Smooth muscle cell (in vitro differentiated cells): ENCODE data around the gene NHS. TPM values are rescaled to one million over a fixed set of nuclear protein-coding genes. Genes with fewer than 3 reads are reported as not detected.
A peak's percentile ranks its signal among the peaks of the same experiment; 100 is the strongest.

Experiments
- DNase-seq: peaks from one replicate; lab custom pipeline; 2025; ENCODE audit not compliant: unreplicated experiment; lab: John Stamatoyannopoulos, UW
- H2AFZ ChIP-seq: fragments of 200-600 bp; sonication (generic); 2 replicates; pipeline ENCODE4 v1.6.0; 2016; ENCODE audit warnings: antibody characterized with exemption, low read depth, mild to moderate bottlenecking
- H3F3A ChIP-seq: fragments of 200-600 bp; sonication (generic); 2 replicates; pipeline ENCODE4 v1.6.0; 2017; ENCODE audit warnings: antibody characterized with exemption, low read depth
- H3K27ac ChIP-seq: fragments of 200-600 bp; sonication (generic); 2 replicates; pipeline ENCODE4 v1.5.1; 2016; ENCODE audit warnings: low read depth, mild to moderate bottlenecking
- H3K27me3 ChIP-seq: fragments of 200-600 bp; sonication (generic); 2 replicates; pipeline ENCODE4 v1.6.1; 2016; ENCODE audit warnings: low read depth, mild to moderate bottlenecking
- H3K36me3 ChIP-seq: fragments of 200-600 bp; sonication (generic); 2 replicates; pipeline ENCODE4 v1.5.1; 2016; ENCODE audit warnings: low read depth
- H3K4me1 ChIP-seq: fragments of 200-600 bp; sonication (generic); 2 replicates; pipeline ENCODE4 v1.5.1; 2016; ENCODE audit warnings: low read depth
- H3K4me2 ChIP-seq: fragments of 200-600 bp; sonication (generic); 2 replicates; pipeline ENCODE4 v1.6.0; 2016; ENCODE audit warnings: mild to moderate bottlenecking
- H3K4me3 ChIP-seq: fragments of 200-600 bp; sonication (generic); 2 replicates; pipeline ENCODE4 v1.5.1; 2016; ENCODE audit warnings: mild to moderate bottlenecking
- H3K79me2 ChIP-seq: fragments of 200-600 bp; sonication (generic); 2 replicates; pipeline ENCODE4 v1.6.0; 2016; ENCODE audit warnings: low read depth, mild to moderate bottlenecking
- H3K9ac ChIP-seq: fragments of 200-600 bp; sonication (generic); 2 replicates; pipeline ENCODE4 v1.6.0; 2016; ENCODE audit warnings: low read depth
- H3K9me3 ChIP-seq: fragments of 200-600 bp; sonication (generic); replicated peaks from 2 replicates; pipeline ENCODE4 v1.5.1; 2016; ENCODE audit warnings: low read depth
- H4K20me1 ChIP-seq: fragments of 200-600 bp; sonication (generic); 2 replicates; pipeline ENCODE4 v1.6.0; 2016; ENCODE audit warnings: low read depth
- WGBS: methylation state at CpG from one replicate; pipeline ENCODE4 v1.1.7; 2016; ENCODE audit warnings: low lambda C conversion rate; 5-methylcytosine and 5-hydroxymethylcytosine counted together
- polyA plus RNA-seq: library from polyadenylated mRNA; unstranded; fragments of >200 nt; fragmentation: Nextera tagmentation; extraction: Ambion mirVana; gene quantifications from 2 replicates; pipeline ENCODE4 v1.2.1, GENCODE V29; 2016
- total RNA-seq: library from RNA; depleted of rRNA; stranded (reverse); fragments of >200 nt; gene quantifications from 2 replicates; pipeline ENCODE4 v1.2.3, GENCODE V29; 2014
- TF ChIP-seq, protein P1 (sequence below): fragments of 200-600 bp; sonication (generic); IDR thresholded peaks from 2 replicates; pipeline ENCODE4 v1.5.1; 2017; ENCODE audit warnings: borderline replicate concordance, mild to moderate bottlenecking, antibody characterized with exemption; ENCODE audit not compliant: insufficient read depth, poor library complexity, severe bottlenecking

The NHS gene
- total and polyA plus RNA-seq, 2 experiments from 2014 or later, result 2.6 to 9.6 TPM

DNA sequence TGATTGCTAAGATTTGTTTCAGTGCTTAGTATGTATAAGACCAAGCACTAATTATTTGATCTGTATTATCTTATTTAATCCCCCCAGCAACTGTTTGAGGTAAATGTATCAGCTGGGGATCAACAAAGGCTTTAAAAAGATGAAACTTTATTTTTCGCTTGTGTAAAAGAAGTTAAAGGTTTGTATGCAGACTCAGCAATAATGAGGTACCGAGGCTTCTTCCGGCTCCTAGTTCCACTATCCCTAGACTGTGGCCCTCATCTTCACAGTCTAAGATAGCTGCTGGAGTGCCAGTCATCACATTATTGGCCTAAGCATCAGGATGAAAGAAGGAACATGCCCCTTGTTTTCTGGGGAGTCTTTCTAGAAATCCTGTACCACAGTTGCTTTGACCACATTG, 256.6 kb downstream of the NHS start:
- Histone ChIP-seq H4K20me1 (peaks cover 10% of the 10 kb centered on the region), H3K36me3 (no peaks in the 10 kb centered on the region), H3K27ac (no peak overlapping the region), H3K4me2 (no peak overlapping the region), H3K4me3 (no peak overlapping the region), H2AFZ (no peak overlapping the region), H3K9me3 (no peaks in the 10 kb centered on the region), H3K9ac (no peak overlapping the region), H3K4me1 (no peaks in the 10 kb centered on the region), H3K79me2 (no peaks in the 10 kb centered on the region), H3K27me3 (no peaks in the 10 kb centered on the region), H3F3A (no peaks in the 10 kb centered on the region)
- DNase-seq, result no peak
- WGBS, result 91% methylated on average over 3 of the region's 3 CpGs
- TF ChIP-seq, protein P1, sequence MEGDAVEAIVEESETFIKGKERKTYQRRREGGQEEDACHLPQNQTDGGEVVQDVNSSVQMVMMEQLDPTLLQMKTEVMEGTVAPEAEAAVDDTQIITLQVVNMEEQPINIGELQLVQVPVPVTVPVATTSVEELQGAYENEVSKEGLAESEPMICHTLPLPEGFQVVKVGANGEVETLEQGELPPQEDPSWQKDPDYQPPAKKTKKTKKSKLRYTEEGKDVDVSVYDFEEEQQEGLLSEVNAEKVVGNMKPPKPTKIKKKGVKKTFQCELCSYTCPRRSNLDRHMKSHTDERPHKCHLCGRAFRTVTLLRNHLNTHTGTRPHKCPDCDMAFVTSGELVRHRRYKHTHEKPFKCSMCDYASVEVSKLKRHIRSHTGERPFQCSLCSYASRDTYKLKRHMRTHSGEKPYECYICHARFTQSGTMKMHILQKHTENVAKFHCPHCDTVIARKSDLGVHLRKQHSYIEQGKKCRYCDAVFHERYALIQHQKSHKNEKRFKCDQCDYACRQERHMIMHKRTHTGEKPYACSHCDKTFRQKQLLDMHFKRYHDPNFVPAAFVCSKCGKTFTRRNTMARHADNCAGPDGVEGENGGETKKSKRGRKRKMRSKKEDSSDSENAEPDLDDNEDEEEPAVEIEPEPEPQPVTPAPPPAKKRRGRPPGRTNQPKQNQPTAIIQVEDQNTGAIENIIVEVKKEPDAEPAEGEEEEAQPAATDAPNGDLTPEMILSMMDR, result no peak

- H3K4me2 ChIP-seq, result peak overlapping the region; percentile 29
- H4K20me1 ChIP-seq, result peaks cover 10% of the 10 kb centered on the region
- H2AFZ ChIP-seq, result no peak overlapping the region
- WGBS, result 61% methylated on average over 3 of the region's 3 CpGs
- no peak overlapping the region for H3K4me3 ChIP-seq
- no peaks in the 10 kb centered on the region for H3F3A ChIP-seq
- TF ChIP-seq, protein P1, result no peak
- no peak overlapping the region for H3K9ac ChIP-seq
- no peaks in the 10 kb centered on the region for H3K36me3 ChIP-seq
- H3K9me3 ChIP-seq, result no peaks in the 10 kb centered on the region
- H3K4me1 ChIP-seq, result no peaks in the 10 kb centered on the region
- H3K79me2 ChIP-seq, result no peaks in the 10 kb centered on the region
- no peak for DNase-seq
- H3K27ac ChIP-seq, result no peak overlapping the region
- no peaks in the 10 kb centered on the region for H3K27me3 ChIP-seq
These were observed 257.9 kb downstream of the NHS start for GRCh38 chrX:17632942-17633341.

GRCh38 chrX:17633546-17633945, 258.5 kb downstream of the NHS start:
- H4K20me1 ChIP-seq, result peaks cover 10% of the 10 kb centered on the region
- no peaks in the 10 kb centered on the region for H3K27me3 ChIP-seq
- no peak for DNase-seq
- H3K79me2 ChIP-seq, result no peaks in the 10 kb centered on the region
- H3K4me1 ChIP-seq, result no peaks in the 10 kb centered on the region
- H3K4me3 ChIP-seq, result no peak overlapping the region
- no peaks in the 10 kb centered on the region for H3K9me3 ChIP-seq
- TF ChIP-seq, protein P1, result no peak
- no peaks in the 10 kb centered on the region for H3F3A ChIP-seq
- H3K27ac ChIP-seq, result no peak overlapping the region
- no peak overlapping the region for H3K9ac ChIP-seq
- 76% methylated on average over 2 of the region's 2 CpGs for WGBS
- H3K36me3 ChIP-seq, result no peaks in the 10 kb centered on the region
- no peak overlapping the region for H2AFZ ChIP-seq
- peak overlapping the region; percentile 29 for H3K4me2 ChIP-seq

GRCh38 chrX:17634542-17635207, 259.7 kb downstream of the NHS start:
- TF ChIP-seq, protein P1, result no peak
- no peaks in the 10 kb centered on the region for H3K79me2 ChIP-seq
- H3K4me3 ChIP-seq, result no peak overlapping the region
- H4K20me1 ChIP-seq, result peaks cover 10% of the 10 kb centered on the region
- H3F3A ChIP-seq, result no peaks in the 10 kb centered on the region
- no peak overlapping the region for H2AFZ ChIP-seq
- no peaks in the 10 kb centered on the region for H3K9me3 ChIP-seq
- no peaks in the 10 kb centered on the region for H3K36me3 ChIP-seq
- no peak overlapping the region for H3K4me2 ChIP-seq
- H3K4me1 ChIP-seq, result no peaks in the 10 kb centered on the region
- DNase-seq, result no peak
- H3K9ac ChIP-seq, result no peak overlapping the region
- no peak overlapping the region for H3K27ac ChIP-seq
- WGBS, result 85% methylated on average over 9 of the region's 9 CpGs
- H3K27me3 ChIP-seq, result no peaks in the 10 kb centered on the region
